Keratinocyte (primary cell): ENCODE data around the gene SLC25A30. TPM values are rescaled to one million over a fixed set of nuclear protein-coding genes. Genes with fewer than 3 reads are reported as not detected.
"Not testable (repeated sequence)": the region's sequence is repeated elsewhere in the genome, so short reads cannot be mapped to it uniquely, and the experiment has no call there.

Source experiments
- DNase-seq: peaks from one replicate; pipeline ENCODE4 v3.0.0-alpha.2; 2011; ENCODE audit warnings: low read depth, missing footprints, low spot score
- FAIRE-seq: peaks from 2 replicates; lab custom pipeline; 2011; peaks lifted over from hg19 to GRCh38; lab: Jason Lieb, UNC
- H2AFZ ChIP-seq: 2 replicates; pipeline ENCODE4 v1.6.0; 2012; ENCODE audit warnings: low read length, control low read depth, inconsistent platforms; ENCODE audit not compliant: control insufficient read depth
- H3K27ac ChIP-seq: 2 replicates; pipeline ENCODE4 v1.5.1; 2011; ENCODE audit warnings: low read length; ENCODE audit not compliant: control insufficient read depth, insufficient read depth
- H3K27me3 ChIP-seq: 3 replicates; pipeline ENCODE4 v1.6.0; 2011; ENCODE audit warnings: low read length; ENCODE audit not compliant: control insufficient read depth, insufficient read depth; ENCODE audit errors: extremely low read depth
- H3K36me3 ChIP-seq, 2 experiments: 2 replicates in 1 of 2; 3 replicates in 1 of 2; pipeline ENCODE4 v1.5.1; 2011; ENCODE audit warnings: low read length in 2 of 2, mild to moderate bottlenecking in 1 of 2; ENCODE audit not compliant: control insufficient read depth in 2 of 2, insufficient read depth in 2 of 2; ENCODE audit errors: extremely low read depth in 1 of 2
- H3K4me1 ChIP-seq: 3 replicates; pipeline ENCODE4 v1.5.1; 2011; ENCODE audit warnings: low read length; ENCODE audit not compliant: control insufficient read depth, insufficient read depth; ENCODE audit errors: extremely low read depth
- H3K4me2 ChIP-seq: 3 replicates; pipeline ENCODE4 v1.6.0; 2011; ENCODE audit warnings: low read depth, low read length; ENCODE audit not compliant: control insufficient read depth, insufficient read depth; ENCODE audit errors: extremely low read depth
- H3K4me3 ChIP-seq, 3 experiments: fragments of 200-600 bp in 1 of 3; sonication (generic) in 1 of 3; 2 replicates in 2 of 3; 3 replicates in 1 of 3; pipeline ENCODE4 v1.5.1; 2011 to 2016; ENCODE audit warnings: low read length in 3 of 3, mild to moderate bottlenecking in 3 of 3, control low read depth in 2 of 3, inconsistent platforms in 1 of 3, low read depth in 1 of 3, mixed read lengths in 1 of 3, mixed run types in 1 of 3, moderate library complexity in 1 of 3; ENCODE audit not compliant: control insufficient read depth in 2 of 3, insufficient read depth in 2 of 3; ENCODE audit errors: extremely low read depth in 1 of 3
- H3K79me2 ChIP-seq: 2 replicates; pipeline ENCODE4 v1.6.0; 2012; ENCODE audit warnings: low read length; ENCODE audit not compliant: control insufficient read depth, insufficient read depth
- H3K9ac ChIP-seq: 3 replicates; pipeline ENCODE4 v1.6.0; 2011; ENCODE audit warnings: low read length; ENCODE audit not compliant: control insufficient read depth, insufficient read depth; ENCODE audit errors: extremely low read depth
- H3K9me1 ChIP-seq: 3 replicates; pipeline ENCODE4 v1.6.0; 2011; ENCODE audit warnings: low read length; ENCODE audit not compliant: control insufficient read depth, insufficient read depth; ENCODE audit errors: extremely low read depth
- H3K9me3 ChIP-seq: 2 replicates; pipeline ENCODE4 v1.5.1; 2012; ENCODE audit warnings: low read depth, low read length; ENCODE audit not compliant: control insufficient read depth
- H4K20me1 ChIP-seq: 3 replicates; pipeline ENCODE4 v1.6.0; 2011; ENCODE audit warnings: low read length; ENCODE audit not compliant: control insufficient read depth, insufficient read depth; ENCODE audit errors: extremely low read depth
- CTCF ChIP-seq, 3 experiments: IDR thresholded peaks in 1 of 3; conservative IDR thresholded peaks in 1 of 3; optimal IDR thresholded peaks in 1 of 3; 2 replicates in 2 of 3; 3 replicates in 1 of 3; pipeline versions ENCODE3 to v1.5.1; 2011; ENCODE audit warnings: low read length in 3 of 3, mild to moderate bottlenecking in 3 of 3, moderate library complexity in 2 of 3, control low read depth in 1 of 3, inconsistent platforms in 1 of 3; ENCODE audit not compliant: insufficient read depth in 2 of 3; ENCODE audit errors: extremely low read depth in 1 of 3
- EZH2 ChIP-seq: IDR thresholded peaks from one replicate; pipeline ENCODE4 v1.6.1; 2012; ENCODE audit warnings: inconsistent platforms, mild to moderate bottlenecking, low read length, moderate library complexity
- dilution Hi-C: fragments of 300-500 bp; cut with MboI; formaldehyde crosslinking; loops from one replicate; pipeline ENCODE4 v1.7.0; 2020; ENCODE audit warnings: low sequenced_read_pairs; ENCODE audit not compliant: extremely low pct_ligation_motif_present
- polyA plus RNA-seq, 5 experiments: library from polyadenylated mRNA; depleted of rRNA in 3 of 5; stranded (reverse) in 3 of 5; stranded (forward) in 1 of 5; unstranded in 1 of 5; fragments of >200 nt; gene quantifications; 1 replicate in 1 of 5; 2 replicates in 3 of 5; 3 replicates in 1 of 5; pipeline versions ENCODE4 v1.2.1 to v1.2.3, GENCODE V29; 2011 to 2012; ENCODE audit warnings: missing spikeins in 2 of 5, low read depth in 1 of 5, low replicate concordance in 1 of 5

Gene SLC25A30
- polyA plus RNA-seq, 1 donor (not counting 4 experiments of a cell fraction or from before 2014, with no cell fraction given): 24.5 TPM

- no peaks in the 10 kb centered on the region for H3K79me2 ChIP-seq
- dilution Hi-C loops: no loop called here
- H3K9me3 ChIP-seq: no peaks in the 10 kb centered on the region
- no peak overlapping the region for H3K4me2 ChIP-seq
- H3K9me1 ChIP-seq: no peaks in the 10 kb centered on the region
- no peak for TF ChIP-seq EZH2
- no peak for TF ChIP-seq CTCF (optimal IDR thresholded peaks at IDR 0.05 in 1 of 3, IDR thresholded peaks at IDR 0.05 in 1 of 3, conservative IDR thresholded peaks at IDR 0.05 in 1 of 3; ENCODE audit: extremely low read depth in 1 of 3, insufficient read depth in 2 of 3, low read length in 3 of 3)
- no peak overlapping the region for H2AFZ ChIP-seq
- DNase-seq (no peak), FAIRE-seq (no peak)
- no peaks in the 10 kb centered on the region for H4K20me1 ChIP-seq
- H3K4me3 ChIP-seq: no peak overlapping the region
- no peak overlapping the region for H3K27ac ChIP-seq
- H3K36me3 ChIP-seq: peaks cover 7 to 8% of the 10 kb centered on the region in 2 experiments
- no peaks in the 10 kb centered on the region for H3K4me1 ChIP-seq
- H3K27me3 ChIP-seq: no peaks in the 10 kb centered on the region
- H3K9ac ChIP-seq: no peak overlapping the region
Observed at GRCh38 chr13:45391926-45392325, 26.2 kb downstream of the SLC25A30 start.

GRCh38 chr13:45391128-45391527 lies 27.0 kb downstream of the SLC25A30 start:
- dilution Hi-C loops, FAIRE-seq, H3K4me1 ChIP-seq, H3K36me3 ChIP-seq, H3K4me3 ChIP-seq, DNase-seq, H3K9ac ChIP-seq, H4K20me1 ChIP-seq, H2AFZ ChIP-seq, H3K4me2 ChIP-seq, H3K79me2 ChIP-seq, H3K9me1 ChIP-seq, H3K9me3 ChIP-seq, H3K27me3 ChIP-seq, H3K27ac ChIP-seq: not testable (repeated sequence)

- H4K20me1 ChIP-seq, H3K9me1 ChIP-seq, H3K9me3 ChIP-seq, H3K27me3 ChIP-seq, H3K4me1 ChIP-seq, H3K36me3 ChIP-seq, dilution Hi-C loops, H2AFZ ChIP-seq, DNase-seq, H3K79me2 ChIP-seq, H3K9ac ChIP-seq, H3K4me3 ChIP-seq, H3K27ac ChIP-seq, H3K4me2 ChIP-seq: not testable (repeated sequence)
- peak; percentile 71 for FAIRE-seq
Observed at GRCh38 chr13:45390348-45390747, 27.8 kb downstream of the SLC25A30 start.
